Measurements from ENCODE around the gene COL20A1.

GRCh38 chr20:63334356-63334755 lies 41.4 kb downstream of the COL20A1 start:
- TF ChIP-seq CTCF (IDR thresholded peaks at IDR 0.05) (no peak), POLR2A (IDR thresholded peaks at IDR 0.05) (no peak), POLR2AphosphoS5 (IDR thresholded peaks at IDR 0.05; ENCODE audit: insufficient read depth in 1 of 2, low read depth in 1 of 2) (no peak)

Data from vagina (tissue), 2 donors.